NB4 (cell line): ENCODE results near the gene KIAA1191.

Source experiments
- CTCF ChIP-seq: IDR thresholded peaks from one replicate; pipeline ENCODE4 v1.5.1; 2012; ENCODE audit warnings: low read depth, low read length
- MAX ChIP-seq: IDR thresholded peaks from 2 replicates; pipeline ENCODE4 v1.6.1; 2011; ENCODE audit warnings: low read depth, low read length
- MYC ChIP-seq: IDR thresholded peaks from 2 replicates; pipeline ENCODE4 v1.6.1; 2011; ENCODE audit warnings: low read depth, low read length
- POLR2A ChIP-seq: IDR thresholded peaks from 2 replicates; pipeline ENCODE4 v1.6.1; 2011; ENCODE audit warnings: mild to moderate bottlenecking; ENCODE audit not compliant: insufficient read length; ENCODE audit errors: extremely low read depth

DNA sequence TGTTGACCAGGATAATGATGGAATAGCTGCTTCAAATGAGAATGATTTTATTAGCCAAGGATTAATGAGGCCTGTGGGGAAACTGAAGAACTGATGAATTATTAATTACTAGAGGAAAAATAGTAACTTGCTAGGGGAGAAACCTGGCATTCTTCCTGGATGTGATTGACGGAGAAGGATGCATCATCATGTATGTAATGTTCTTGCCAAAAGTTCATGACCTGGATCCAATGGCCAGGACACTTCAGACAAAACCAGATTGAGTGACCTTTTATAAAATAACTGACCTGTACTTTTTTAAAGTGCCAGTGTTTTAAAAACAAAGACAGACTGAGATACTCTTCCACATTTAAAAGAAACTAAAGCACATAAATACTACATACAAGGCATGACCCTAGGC, 23.7 kb downstream of the KIAA1191 start:
- TF ChIP-seq CTCF (no peak), POLR2A (no peak), MAX (no peak), MYC (no peak)
